Colonic mucosa (tissue), 4 donors: ENCODE results near the gene RAPGEF5. TPM values are rescaled to one million over a fixed set of nuclear protein-coding genes. Genes with fewer than 3 reads are reported as not detected.

Source experiments
- DNase-seq: peaks from one replicate; pipeline ENCODE4 v3.0.0-alpha.2; 2020
- H3K27ac ChIP-seq: fragments of 200-600 bp; one replicate; pipeline ENCODE4 v1.8.0; 2021
- H3K27me3 ChIP-seq: fragments of 200-600 bp; one replicate; pipeline ENCODE4 v1.8.0; 2021
- H3K36me3 ChIP-seq: fragments of 200-600 bp; one replicate; pipeline ENCODE4 v1.8.0; 2021
- H3K4me1 ChIP-seq: fragments of 200-600 bp; one replicate; pipeline ENCODE4 v1.8.0; 2021; ENCODE audit warnings: mild to moderate bottlenecking
- H3K4me3 ChIP-seq: fragments of 200-600 bp; one replicate; pipeline ENCODE4 v1.8.0; 2021
- H3K9ac ChIP-seq, 2 donors: one replicate each; pipeline ENCODE4 v1.7.0; 2013; ENCODE audit warnings: control low read depth in 2 of 2, low read depth in 2 of 2, low read length in 2 of 2
- H3K9me3 ChIP-seq: fragments of 200-600 bp; one replicate; pipeline ENCODE4 v1.8.0; 2021
- intact Hi-C: fragments of 100-400 bp; cut with DNase I; formaldehyde crosslinking; loops from one replicate; pipeline ENCODE4 v1.14.1; 2022
- total RNA-seq, 2 donors: library from RNA; stranded (reverse); fragmentation: NEBNext Ultra II Directional in 1 of 2; extraction: Animal tissue kit (Norgen Biotek cat#: 25700) in 1 of 2; gene quantifications; one replicate each; pipeline ENCODE4 v1.2.1, GENCODE V29; 2021
- TF ChIP-seq, protein P1 (sequence below): fragments of 200-600 bp; IDR thresholded peaks from one replicate; pipeline ENCODE4 v1.8.0; 2022; ENCODE audit warnings: antibody characterized with exemption, mild to moderate bottlenecking
- donor health status: healthy.
- donor health status: DM: no; HTN: no; CAD: no.
- donor health status: DM: no; HTN: no; CAD: no.

The RAPGEF5 gene
- total RNA-seq, 2 donors from 2014 or later: 39.9 to 42.2 TPM

GRCh38 chr7:22168129-22168634 lies 188.8 kb downstream of the RAPGEF5 start:
- no peaks in the 10 kb centered on the region for H3K27me3 ChIP-seq
- no peak overlapping the region for H3K27ac ChIP-seq
- H3K4me1 ChIP-seq: no peaks in the 10 kb centered on the region
- no peak overlapping the region for H3K4me3 ChIP-seq
- H3K9ac ChIP-seq: no peak overlapping the region
- DNase-seq: no peak
- intact Hi-C loops: no loop called here
- no peaks in the 10 kb centered on the region for H3K36me3 ChIP-seq
- TF ChIP-seq, protein P1, sequence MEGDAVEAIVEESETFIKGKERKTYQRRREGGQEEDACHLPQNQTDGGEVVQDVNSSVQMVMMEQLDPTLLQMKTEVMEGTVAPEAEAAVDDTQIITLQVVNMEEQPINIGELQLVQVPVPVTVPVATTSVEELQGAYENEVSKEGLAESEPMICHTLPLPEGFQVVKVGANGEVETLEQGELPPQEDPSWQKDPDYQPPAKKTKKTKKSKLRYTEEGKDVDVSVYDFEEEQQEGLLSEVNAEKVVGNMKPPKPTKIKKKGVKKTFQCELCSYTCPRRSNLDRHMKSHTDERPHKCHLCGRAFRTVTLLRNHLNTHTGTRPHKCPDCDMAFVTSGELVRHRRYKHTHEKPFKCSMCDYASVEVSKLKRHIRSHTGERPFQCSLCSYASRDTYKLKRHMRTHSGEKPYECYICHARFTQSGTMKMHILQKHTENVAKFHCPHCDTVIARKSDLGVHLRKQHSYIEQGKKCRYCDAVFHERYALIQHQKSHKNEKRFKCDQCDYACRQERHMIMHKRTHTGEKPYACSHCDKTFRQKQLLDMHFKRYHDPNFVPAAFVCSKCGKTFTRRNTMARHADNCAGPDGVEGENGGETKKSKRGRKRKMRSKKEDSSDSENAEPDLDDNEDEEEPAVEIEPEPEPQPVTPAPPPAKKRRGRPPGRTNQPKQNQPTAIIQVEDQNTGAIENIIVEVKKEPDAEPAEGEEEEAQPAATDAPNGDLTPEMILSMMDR: no peak
- H3K9me3 ChIP-seq: no peaks in the 10 kb centered on the region

GRCh38 chr7:22167482-22167881 lies 189.5 kb downstream of the RAPGEF5 start:
- Histone ChIP-seq H3K9ac (no peak overlapping the region), H3K4me1 (no peaks in the 10 kb centered on the region), H3K9me3 (no peaks in the 10 kb centered on the region), H3K4me3 (no peak overlapping the region), H3K36me3 (no peaks in the 10 kb centered on the region), H3K27ac (no peak overlapping the region), H3K27me3 (no peaks in the 10 kb centered on the region)
- intact Hi-C loops: no loop called here
- no peak for DNase-seq
- TF ChIP-seq, protein P1: no peak

GRCh38 chr7:22166928-22167327 lies 190.0 kb downstream of the RAPGEF5 start:
- no peaks in the 10 kb centered on the region for H3K27me3 ChIP-seq
- no peak overlapping the region for H3K27ac ChIP-seq
- H3K36me3 ChIP-seq: no peaks in the 10 kb centered on the region
- TF ChIP-seq, protein P1: no peak
- H3K4me3 ChIP-seq: no peak overlapping the region
- intact Hi-C loops: no loop called here
- no peak for DNase-seq
- no peak overlapping the region for H3K9ac ChIP-seq
- no peaks in the 10 kb centered on the region for H3K9me3 ChIP-seq
- H3K4me1 ChIP-seq: no peaks in the 10 kb centered on the region

- no peak overlapping the region for H3K4me3 ChIP-seq
- DNase-seq: no peak
- H3K9ac ChIP-seq: no peak overlapping the region
- no peaks in the 10 kb centered on the region for H3K27me3 ChIP-seq
- H3K36me3 ChIP-seq: no peaks in the 10 kb centered on the region
- intact Hi-C loops: no loop called here
- H3K27ac ChIP-seq: no peak overlapping the region
- no peaks in the 10 kb centered on the region for H3K9me3 ChIP-seq
- no peaks in the 10 kb centered on the region for H3K4me1 ChIP-seq
- TF ChIP-seq, protein P1: no peak
These were observed 197.6 kb downstream of the RAPGEF5 start for GRCh38 chr7:22159341-22159740.

GRCh38 chr7:22157552-22157951 lies 199.4 kb downstream of the RAPGEF5 start:
- intact Hi-C loops: no loop called here
- Histone ChIP-seq H3K4me1 (no peaks in the 10 kb centered on the region), H3K4me3 (no peak overlapping the region), H3K9ac (no peak overlapping the region), H3K27ac (no peak overlapping the region), H3K9me3 (no peaks in the 10 kb centered on the region), H3K27me3 (no peaks in the 10 kb centered on the region), H3K36me3 (no peaks in the 10 kb centered on the region)
- no peak for DNase-seq
- TF ChIP-seq, protein P1: no peak
